Measurements from ENCODE around the gene SCAPER. TPM values are rescaled to one million over a fixed set of nuclear protein-coding genes. Genes with fewer than 3 reads are reported as not detected.
A peak's percentile ranks its signal among the peaks of the same experiment; 100 is the strongest.
"Not testable (repeated sequence)": the region's sequence is repeated elsewhere in the genome, so short reads cannot be mapped to it uniquely, and the experiment has no call there.

The SCAPER gene
- total RNA-seq, 1 experiment from 2014 or later = 12.7 TPM

DNA sequence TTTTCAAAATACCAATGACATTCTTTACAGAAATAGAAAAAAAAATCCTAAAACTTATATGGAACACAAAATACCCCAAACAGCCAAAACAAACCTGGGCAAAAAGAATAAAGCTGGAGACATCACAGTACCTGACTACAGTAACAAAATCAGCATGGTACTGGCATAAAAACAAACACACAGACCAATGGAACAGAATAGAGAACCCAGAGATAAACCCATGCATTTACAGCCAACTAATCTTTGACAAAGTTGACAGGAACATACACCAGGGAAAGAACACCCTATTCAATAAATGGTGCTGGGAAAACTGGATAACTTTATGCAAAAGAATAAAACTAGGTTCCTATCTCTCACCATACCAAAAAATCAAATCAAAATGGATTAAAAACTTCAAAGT lies 36.4 kb downstream of the SCAPER start:
- in situ Hi-C loops (cut with HindIII; ENCODE audit: low pct_unique_long_range_greater_than_20kb, low sequenced_read_pairs) = no loop called here

DNA sequence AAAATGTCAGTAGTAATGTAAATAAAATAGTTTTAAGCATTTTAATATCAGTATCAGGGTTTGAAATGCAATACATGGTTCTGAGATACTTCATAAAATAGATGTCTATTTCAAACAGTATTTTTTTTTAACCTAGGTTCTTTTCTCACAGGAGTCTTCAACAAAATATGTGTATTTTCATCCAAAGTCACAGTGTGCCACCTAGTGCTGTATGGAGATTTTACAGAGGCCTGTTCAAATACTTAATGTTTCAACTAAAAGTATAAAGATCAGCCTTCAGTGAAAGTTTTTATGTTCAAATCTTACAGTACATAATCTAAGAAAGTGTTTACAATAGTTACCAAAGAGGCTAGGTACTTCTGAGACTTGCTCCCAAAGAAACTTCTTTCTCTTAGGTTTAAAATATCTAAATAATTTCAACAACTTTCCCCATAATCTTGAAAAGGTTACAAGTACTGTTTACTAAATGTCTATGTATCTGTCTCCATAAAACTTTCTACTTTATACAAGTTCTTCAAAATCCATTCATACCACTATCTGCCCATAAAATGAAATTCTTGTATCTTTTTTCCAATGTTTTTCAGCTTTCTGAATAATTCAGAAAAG lies 38.3 kb downstream of the SCAPER start:
- peak; percentile 61 for DNase-seq (ENCODE audit: low read depth, low spot score)
- in situ Hi-C loops (cut with HindIII; ENCODE audit: low pct_unique_long_range_greater_than_20kb, low sequenced_read_pairs) = no loop called here

More for the DNA sequence above, 36.4 kb downstream of the SCAPER start:
- DNase-seq (ENCODE audit: low read depth, low spot score) = no peak

DNA sequence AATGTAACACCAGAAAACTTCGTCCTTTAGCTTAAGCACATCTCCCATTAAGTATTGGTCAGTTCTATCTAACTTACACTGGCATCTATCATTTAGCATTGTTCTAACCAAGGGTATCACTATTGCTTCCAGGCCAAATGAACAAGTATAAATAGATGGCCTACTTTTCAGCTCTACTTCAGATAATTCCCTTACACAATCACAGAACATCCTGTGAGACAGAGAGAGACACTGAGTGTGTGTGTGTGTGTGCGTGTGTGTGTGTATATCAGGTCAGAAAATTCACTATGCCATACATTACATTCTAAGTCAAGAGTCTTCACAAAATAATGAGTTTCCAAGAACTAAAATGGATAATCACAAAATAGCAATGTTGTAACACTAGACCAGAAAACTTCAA lies 39.1 kb downstream of the SCAPER start:
- DNase-seq (ENCODE audit: low read depth, low spot score) = no peak
- in situ Hi-C loops (cut with HindIII; ENCODE audit: low pct_unique_long_range_greater_than_20kb, low sequenced_read_pairs) = no loop called here

DNA sequence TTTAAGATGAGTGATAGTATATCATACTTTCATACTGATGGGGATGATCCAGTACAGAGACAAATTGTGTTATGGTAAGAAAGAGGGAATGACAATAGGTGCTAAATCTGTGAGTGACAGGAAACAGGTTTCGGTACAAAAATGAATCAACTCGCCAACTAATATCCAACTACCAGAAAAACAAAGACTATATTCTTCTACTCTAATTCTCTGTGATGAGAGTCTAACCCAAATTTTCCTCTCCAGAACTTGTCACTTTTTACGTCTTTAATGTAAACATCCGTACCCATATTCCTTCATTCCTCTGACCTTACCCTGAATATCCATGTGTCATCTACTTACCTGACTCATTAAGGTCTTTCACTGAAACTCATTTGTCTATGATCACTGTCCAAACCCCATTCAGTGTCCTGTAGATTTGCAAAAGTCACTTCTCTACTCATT lies 39.6 kb downstream of the SCAPER start:
- in situ Hi-C loops (cut with HindIII; ENCODE audit: low pct_unique_long_range_greater_than_20kb, low sequenced_read_pairs) = no loop called here
- DNase-seq (ENCODE audit: low read depth, low spot score) = no peak

DNA sequence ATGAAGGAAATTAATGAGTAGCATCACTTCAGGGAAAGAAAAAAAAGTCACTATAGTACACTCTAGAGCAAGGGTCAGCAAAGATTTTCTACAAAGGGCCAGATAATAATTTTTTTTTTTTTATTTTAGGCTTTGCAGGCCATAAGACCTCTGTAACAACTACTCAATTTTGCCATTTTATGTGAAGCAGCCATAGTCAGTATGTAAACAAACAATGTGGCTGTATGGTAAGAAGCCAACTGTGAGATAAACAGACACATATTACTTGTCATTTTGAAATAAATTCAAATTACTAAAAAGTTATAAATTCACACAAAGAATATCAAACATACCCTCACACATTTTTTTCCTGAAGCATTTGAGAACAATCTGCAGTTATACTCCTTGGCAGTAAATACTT lies 40.6 kb downstream of the SCAPER start:
- DNase-seq (ENCODE audit: low read depth, low spot score) = no peak
- in situ Hi-C loops (cut with HindIII; ENCODE audit: low pct_unique_long_range_greater_than_20kb, low sequenced_read_pairs) = no loop called here

DNA sequence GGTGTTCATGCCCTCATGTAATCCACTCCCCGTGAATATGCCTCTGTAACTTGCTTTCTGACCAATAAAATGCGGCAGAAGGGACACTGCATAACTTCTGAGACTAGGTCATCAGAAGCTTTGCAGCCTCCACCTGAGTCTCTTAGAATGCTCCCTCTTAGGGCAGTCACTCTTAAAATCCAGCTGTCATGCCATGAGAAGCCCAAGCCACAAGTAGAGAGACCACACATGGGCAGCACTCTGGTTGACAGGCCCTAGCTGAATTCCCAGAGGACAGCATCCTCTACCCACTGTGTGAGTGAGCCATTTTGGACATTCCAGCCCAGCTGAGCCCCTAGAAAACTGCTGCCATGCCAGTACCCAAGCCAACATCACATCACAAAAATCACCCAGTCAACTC lies 41.4 kb downstream of the SCAPER start:
- no peak for DNase-seq (ENCODE audit: low read depth, low spot score)
- in situ Hi-C loops (cut with HindIII; ENCODE audit: low pct_unique_long_range_greater_than_20kb, low sequenced_read_pairs) = no loop called here

DNA sequence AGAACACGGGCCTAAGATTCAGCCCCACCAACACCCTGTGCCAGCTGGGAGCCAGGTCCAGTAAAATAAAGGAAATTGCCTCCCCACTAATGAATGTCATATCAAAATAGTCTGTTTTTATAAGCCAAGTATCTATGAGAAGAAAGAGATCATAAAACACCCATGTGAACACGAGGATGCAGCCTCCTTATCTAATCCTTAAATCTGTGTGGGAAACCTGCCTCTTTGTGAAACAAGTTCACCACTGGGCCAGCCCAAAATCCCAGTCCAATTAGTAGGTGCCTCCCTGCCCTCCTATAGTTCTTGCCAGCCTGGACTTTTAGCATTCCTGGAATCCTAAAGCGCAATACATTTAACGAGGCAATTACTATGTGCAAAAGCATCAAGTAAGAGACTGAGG lies 42.0 kb downstream of the SCAPER start:
- no peak for DNase-seq (ENCODE audit: low read depth, low spot score)
- in situ Hi-C loops (cut with HindIII; ENCODE audit: low pct_unique_long_range_greater_than_20kb, low sequenced_read_pairs) = no loop called here

DNA sequence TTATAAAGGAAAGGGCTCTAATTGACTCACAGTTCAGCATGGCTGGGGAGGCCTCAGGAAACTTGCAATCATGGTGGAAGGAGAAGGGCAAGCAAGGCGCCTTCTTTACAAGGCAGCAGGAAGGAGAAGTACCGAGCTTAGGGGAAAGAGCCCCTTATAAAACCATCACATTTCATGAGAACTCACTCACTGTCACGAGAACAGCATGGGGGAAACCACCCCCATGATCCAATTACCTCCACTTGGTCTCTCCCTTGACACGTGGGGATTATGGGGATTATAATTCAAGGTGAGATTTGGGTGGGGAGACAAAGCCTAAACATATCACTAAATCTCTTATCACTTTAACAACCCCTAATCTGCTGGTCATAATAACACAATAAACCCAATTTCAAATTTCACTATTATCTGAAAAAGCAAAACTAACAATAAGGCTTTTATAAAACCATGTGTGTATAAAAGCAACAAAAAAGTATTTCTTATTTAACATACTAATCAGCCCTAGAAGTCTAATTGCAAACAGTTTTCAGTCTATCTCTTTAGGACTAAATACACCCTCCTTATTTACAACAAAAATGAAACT lies 43.2 kb downstream of the SCAPER start:
- DNase-seq (ENCODE audit: low read depth, low spot score) = no peak
- in situ Hi-C loops (cut with HindIII; ENCODE audit: low pct_unique_long_range_greater_than_20kb, low sequenced_read_pairs) = no loop called here

DNA sequence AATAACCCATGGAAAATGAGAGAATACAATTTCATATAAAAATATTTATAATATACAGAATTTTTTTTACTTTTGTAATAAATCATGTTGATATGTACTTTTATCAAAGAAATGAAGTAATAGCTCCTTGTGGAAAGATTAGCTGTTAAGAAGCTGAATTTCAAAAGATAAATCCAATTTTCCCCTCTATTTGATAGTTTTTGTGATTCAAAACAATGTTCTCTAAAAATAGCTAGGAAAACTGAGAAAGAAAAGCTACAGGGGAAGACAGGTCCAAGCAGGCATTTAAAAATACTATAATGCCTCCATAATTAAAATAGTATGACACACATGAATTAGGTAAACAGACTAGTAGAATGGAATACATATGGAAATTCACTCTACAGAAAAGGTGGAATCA lies 44.9 kb downstream of the SCAPER start:
- in situ Hi-C loops (cut with HindIII; ENCODE audit: low pct_unique_long_range_greater_than_20kb, low sequenced_read_pairs) = no loop called here
- DNase-seq (ENCODE audit: low read depth, low spot score) = no peak

DNA sequence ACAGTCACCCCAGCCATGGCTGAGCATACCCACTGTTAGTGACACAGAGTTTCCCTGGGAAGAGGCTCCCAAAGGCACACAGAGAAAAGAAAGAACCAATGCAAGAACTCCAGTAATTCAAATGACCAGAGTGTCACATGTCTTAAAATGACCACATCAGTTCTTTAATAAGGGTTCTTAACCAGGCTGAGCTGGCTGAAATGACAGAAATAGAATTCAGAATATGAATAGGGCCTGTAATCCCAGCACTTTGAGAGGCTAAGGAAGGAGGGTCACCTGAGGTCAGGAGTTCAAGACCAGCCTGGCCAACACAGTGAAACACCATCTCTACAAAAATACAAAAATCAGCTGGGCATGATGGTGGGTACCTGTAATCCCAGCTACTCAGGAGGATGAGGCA lies 54.8 kb downstream of the SCAPER start:
- DNase-seq (ENCODE audit: low read depth, low spot score); in situ Hi-C loops (cut with HindIII; ENCODE audit: low pct_unique_long_range_greater_than_20kb, low sequenced_read_pairs): not testable (repeated sequence)

DNA sequence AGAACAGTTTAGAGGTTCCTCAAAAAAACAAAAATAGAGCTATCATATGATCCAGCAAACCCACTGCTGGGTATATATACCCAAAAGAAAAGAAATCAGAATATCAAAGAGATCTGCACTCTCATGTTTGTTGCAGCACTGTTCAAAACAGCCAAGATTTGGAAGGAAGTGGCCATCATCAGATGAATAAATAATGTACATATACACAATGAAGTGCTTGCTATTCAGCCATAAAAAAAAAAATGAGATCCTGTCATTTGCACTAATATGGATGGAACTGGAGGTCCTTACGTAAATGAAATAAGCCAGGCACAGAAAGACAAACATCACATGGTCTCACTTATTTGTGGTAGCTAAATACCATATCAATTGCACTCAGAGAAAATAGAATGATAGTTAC lies 58.4 kb downstream of the SCAPER start:
- DNase-seq (ENCODE audit: low read depth, low spot score) = peak; percentile 74
- in situ Hi-C loops (cut with HindIII; ENCODE audit: low pct_unique_long_range_greater_than_20kb, low sequenced_read_pairs) = no loop called here

DNA sequence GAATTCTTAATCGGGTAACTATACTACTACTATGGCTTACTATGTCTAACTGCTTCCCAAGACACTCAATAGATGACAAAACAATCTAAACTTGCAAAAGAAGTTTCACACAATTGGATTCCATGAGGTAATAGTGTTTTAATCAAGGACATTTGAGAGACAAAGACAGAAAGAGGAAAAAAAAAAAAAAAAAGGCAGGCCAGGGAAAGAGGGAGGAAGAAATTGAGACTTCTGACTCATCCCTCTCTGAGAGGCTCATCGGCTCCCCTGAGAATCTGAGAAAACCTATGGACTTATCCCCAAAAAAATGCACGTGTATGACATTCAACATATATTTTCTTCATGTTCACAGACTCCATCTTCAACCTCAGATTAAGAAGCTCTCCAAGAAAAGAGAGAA lies 61.0 kb downstream of the SCAPER start:
- in situ Hi-C loops (cut with HindIII; ENCODE audit: low pct_unique_long_range_greater_than_20kb, low sequenced_read_pairs) = no loop called here

DNA sequence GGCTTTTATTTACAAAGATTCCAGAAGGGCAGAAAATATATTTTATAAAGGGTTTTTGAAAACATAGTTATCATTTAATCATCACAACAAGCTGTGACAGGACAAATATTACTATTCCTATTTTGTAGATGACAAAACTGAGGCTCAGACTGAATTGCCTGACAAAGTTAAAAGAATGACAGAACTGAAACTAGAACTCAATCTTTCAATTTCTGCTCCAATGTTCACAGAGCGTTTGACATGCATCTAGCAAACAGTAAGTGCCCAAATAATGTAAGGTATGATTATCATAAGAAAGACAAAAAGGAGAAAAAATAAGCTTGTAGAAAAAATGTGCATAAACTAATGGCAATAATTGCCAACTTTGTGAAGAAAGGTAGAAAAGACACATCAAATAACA lies 61.9 kb downstream of the SCAPER start:
- no peak for DNase-seq (ENCODE audit: low read depth, low spot score)
- in situ Hi-C loops (cut with HindIII; ENCODE audit: low pct_unique_long_range_greater_than_20kb, low sequenced_read_pairs) = no loop called here

More for the DNA sequence above, 61.0 kb downstream of the SCAPER start:
- DNase-seq (ENCODE audit: low read depth, low spot score) = no peak

DNA sequence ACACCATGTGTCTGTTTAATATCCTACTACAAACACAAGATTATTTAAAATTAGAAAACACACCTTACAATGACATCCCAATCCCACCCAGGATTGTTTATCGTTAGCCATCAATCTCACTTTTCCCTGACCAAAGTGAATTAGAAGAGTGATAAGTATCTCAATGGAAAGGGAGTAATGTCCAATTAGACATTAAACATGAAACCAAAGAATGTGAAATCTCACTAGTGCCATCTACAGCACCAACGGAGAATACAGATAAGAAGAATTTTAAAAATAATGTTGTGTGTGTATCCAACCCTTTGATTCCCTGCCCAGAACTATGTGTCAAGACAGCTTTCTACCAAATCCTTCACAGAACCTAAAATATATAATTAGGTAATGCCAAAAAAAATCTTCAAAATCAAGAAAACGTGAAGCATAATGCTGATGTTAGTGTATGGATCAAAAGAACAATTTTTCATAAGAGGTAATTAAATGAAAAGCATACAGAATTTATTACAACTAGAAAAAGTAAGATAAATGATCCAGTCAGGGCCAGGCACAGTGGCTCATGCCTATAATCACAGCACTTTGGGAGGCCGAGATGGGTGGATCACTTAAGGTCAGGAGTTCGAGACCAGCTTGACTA lies 64.2 kb downstream of the SCAPER start:
- peak; percentile 67 for DNase-seq (ENCODE audit: low read depth, low spot score)
- in situ Hi-C loops (cut with HindIII; ENCODE audit: low pct_unique_long_range_greater_than_20kb, low sequenced_read_pairs) = no loop called here

DNA sequence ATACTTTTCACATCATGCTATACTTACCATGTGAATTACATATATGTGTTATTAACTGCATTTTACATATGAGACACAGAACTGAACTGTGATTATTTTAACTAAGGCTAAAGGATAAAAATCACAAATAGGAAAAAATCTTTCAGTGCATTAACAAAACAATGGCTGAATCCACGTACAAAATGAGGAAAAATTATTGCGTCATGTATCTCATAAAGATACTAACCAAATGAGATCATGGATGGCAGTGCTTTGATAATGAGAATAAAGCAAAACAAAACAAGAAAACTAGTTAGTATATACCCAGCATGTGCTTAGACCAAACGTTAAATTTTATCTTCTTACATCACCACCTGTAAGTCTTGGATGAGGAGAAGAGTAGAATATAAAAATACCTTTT lies 66.0 kb downstream of the SCAPER start:
- in situ Hi-C loops (cut with HindIII; ENCODE audit: low pct_unique_long_range_greater_than_20kb, low sequenced_read_pairs) = no loop called here
- no peak for DNase-seq (ENCODE audit: low read depth, low spot score)

DNA sequence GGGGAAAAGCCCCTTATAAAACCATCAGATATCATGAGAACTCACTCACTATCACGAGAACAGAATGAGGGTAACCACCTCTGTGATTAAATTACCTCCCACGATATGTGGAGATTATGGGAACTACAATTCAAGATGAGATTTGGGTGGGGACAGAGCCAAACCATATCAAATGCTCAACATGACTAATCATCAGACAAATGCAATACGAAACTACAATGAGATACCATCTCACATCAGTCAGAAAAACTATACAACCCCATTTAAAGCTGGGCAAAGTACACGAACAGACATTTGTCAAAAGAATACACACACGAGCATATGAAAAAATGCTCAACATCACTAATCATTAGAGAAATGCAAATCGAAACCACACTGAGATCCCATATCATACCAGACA lies 67.7 kb downstream of the SCAPER start:
- no peak for DNase-seq (ENCODE audit: low read depth, low spot score)
- in situ Hi-C loops (cut with HindIII; ENCODE audit: low pct_unique_long_range_greater_than_20kb, low sequenced_read_pairs) = no loop called here

DNA sequence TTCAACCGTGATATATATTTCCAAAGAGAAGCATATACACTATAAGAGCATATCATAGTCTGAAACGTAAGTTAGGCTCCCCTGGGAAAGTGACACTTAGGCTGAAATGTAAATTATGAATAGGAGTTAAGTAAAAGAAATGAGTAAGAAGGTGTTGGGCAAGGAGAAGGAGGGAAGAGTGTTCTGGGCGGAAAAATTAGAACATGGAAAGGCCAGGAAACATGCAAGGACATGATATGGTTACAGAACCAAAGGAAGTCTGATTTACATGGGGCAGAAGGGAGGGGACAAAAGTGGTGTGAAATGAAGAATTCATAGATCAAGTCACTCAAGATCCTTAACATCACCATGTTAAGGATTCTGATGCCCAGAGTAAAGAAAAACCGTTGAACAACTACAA lies 75.2 kb downstream of the SCAPER start:
- no peak for DNase-seq (ENCODE audit: low read depth, low spot score)
- in situ Hi-C loops (cut with HindIII; ENCODE audit: low pct_unique_long_range_greater_than_20kb, low sequenced_read_pairs) = no loop called here

DNA sequence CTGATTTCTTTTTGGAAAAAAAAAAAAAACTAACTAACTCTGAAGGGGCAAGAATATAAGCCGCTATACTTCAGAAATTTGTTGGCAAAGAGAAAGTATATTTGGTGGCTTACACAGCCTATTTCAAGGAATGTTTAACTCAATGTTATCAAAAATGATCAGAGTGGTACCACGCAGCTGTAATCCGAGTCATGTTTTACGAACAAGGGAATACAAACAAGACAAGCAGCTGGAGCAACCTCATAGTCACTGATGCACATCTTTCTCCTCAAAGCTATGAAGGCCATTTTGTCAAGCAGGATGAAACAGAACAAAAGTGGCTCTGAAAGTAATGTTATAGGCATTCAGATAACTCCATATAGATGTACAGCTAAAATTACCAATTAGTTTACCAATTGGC lies 81.2 kb downstream of the SCAPER start:
- in situ Hi-C loops (cut with HindIII; ENCODE audit: low pct_unique_long_range_greater_than_20kb, low sequenced_read_pairs) = no loop called here
- no peak for DNase-seq (ENCODE audit: low read depth, low spot score)

DNA sequence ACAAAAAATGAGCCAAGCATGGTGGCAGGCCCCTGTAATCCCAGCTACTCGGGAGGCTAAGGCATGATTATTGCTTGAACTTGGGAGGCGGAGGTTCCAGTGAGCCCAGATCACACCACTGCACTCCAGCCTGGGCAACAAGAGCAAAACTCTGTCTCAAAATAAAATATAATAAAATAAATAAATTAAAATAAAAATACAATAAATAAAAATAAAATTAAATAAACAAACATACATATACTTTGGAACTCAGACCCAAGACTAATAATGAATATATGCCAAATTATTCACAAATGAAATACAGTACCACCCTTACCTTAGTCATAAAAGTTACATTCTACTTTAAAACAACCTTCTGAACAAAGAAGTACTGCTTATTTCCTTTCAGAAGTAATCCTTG lies 81.8 kb downstream of the SCAPER start:
- in situ Hi-C loops (cut with HindIII; ENCODE audit: low pct_unique_long_range_greater_than_20kb, low sequenced_read_pairs) = no loop called here
- no peak for DNase-seq (ENCODE audit: low read depth, low spot score)

All from SK-MEL-5 (cell line).